ENCODE data around the gene DDB1. TPM values are rescaled to one million over a fixed set of nuclear protein-coding genes. Genes with fewer than 3 reads are reported as not detected.

DDB1 gene
- total RNA-seq, result 353 and 373 TPM in 2 replicates

DNA sequence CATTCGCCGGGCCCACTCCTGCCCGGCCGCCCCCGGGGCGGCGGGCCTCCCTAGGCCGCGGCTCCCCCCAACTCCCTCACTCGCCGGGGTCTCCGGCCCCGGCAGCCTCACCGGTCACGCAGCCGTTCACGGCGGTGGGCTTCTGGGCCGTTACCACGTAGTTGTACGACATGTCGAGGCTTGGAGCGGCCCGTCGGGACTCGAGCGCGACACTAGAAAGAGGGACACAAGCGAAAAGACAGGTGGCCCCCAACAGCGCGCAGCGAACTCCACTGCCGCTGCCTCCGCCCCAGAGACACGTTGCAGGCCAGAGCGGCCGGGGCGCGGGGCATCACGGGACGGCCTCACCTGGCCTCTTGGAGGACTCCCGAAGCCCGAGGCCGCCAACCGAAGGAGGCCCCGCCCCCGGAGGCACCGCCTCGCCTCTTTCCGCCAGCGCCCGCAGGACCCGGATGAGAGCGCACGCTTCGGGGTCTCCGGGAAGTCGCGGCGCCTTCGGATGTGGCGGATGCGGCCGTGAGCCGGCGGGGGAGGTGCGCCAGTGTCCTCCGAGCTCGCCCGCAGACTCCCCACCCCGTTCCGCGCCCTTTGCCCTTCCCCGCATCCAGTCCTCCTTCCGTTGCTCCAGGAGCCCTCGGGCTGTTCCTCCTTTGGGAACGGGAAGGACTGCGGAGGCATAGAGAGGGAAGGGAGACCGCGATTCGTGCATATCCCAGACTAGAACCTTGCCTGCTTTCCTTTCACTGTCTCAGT, at the start of gene DDB1, which contains the start of gene TKFC:
DDB1 (minus strand) TSS at position 309 of the 753 bp plus-strand sequence; CDS start at position 172, 137 bp downstream.
TKFC (plus strand) TSS at position 432 of the 753 bp plus-strand sequence. CDS start 1,501 bp downstream, outside the sequence.

DNA sequence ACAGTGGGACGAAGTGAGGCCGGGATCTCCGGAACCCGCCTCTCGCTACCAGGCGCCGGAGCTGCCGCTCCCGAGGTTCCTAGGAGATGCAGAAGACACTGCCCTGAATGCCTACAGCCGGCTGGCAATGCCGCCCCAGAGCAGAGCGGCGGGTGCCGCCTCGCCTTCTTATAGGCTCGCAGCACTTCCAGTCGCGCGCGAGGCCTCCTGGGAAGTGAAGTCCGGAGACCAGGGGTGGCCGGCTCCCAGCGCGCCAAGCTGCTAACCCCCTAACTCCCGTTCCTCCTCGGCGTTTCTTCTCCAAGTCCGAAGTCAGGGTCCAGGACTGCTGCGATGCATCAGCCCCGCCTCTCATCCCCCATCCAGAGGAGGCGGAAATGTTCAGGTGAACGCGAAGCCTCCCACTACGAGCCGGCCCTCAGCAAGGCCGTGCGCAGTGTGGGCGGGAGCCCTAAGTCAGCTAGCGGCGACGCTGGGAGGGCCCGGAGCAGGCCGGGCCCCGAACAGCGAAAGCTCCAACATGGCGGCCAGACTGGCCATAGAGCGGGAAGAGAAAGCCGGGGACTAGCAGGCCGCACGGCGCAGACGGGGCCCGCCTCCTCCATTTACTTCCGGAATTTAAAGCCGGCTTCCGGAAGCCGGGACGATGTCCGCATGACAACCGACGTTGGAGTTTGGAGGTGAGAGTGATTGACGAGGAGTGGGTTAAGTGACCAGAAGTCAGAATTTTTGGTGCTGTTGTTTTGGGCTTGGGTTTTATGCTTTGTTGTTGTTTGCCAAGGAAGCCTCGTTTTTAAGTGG, 29.0 kb upstream of the DDB1 start, which contains the start of the genes CYB561A3 and TMEM138:
CYB561A3 (minus strand) TSS at position 142 of the 801 bp plus-strand sequence. CDS start 5,169 bp downstream, outside the sequence.
TMEM138 (plus strand) TSS at position 634 of the 801 bp plus-strand sequence. CDS start 2,017 bp downstream, outside the sequence.

DNA sequence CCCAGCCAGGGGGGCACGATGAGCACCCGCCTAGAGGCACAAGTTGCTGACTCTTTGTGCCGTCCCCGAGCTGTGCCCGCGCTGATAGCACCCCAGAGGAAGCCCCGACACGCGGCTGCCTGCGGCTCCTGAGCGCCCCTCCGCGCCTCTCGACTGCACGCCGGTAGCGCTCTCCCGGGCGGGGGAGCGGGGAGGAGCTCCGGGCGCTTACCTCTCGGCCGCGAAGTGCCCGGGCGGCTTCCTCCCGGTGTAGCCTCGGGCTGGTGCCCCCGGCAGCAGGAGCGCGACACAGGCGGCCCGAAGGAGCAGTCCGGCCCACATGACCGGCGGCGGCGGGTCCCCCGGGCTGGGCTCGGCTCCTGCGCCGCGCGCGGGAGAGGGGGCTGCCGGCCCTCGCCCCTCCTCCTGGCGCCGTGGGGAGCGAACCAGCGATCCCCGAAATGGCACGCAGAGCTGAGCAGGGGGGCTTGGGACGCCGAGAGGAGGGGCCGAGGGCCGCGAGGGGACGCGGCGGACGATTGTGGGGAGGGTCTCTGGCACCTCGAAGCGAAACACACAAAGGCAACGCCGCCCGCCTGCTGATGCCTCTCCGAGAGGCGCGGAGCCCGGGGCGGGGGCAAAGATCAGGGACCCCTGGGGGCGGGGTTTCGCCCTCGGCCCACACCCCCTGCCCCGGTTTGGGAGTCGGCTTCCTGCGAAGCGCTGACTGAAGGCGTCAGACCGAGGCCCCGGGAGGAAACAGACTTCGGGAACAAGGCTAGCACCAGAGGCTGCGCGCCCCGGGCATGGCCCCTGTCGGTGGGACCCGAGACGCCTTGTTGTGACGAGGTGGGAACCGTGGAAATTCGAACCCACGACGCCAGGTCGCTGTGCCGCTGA, 37.9 kb downstream of the DDB1 start, which contains the start of gene VWCE:
VWCE (minus strand) TSS at position 600 of the 879 bp plus-strand sequence; CDS start at position 321, 279 bp downstream.

Other genes starting within 250 kb of the DDB1 start
- not detected in 2 replicates for gene CD5, start 230.6 kb downstream of the DDB1 start, total RNA-seq
- 9.6 and 11.5 TPM in 2 replicates for gene VPS37C, start 171.7 kb downstream of the DDB1 start, total RNA-seq
- not detected in 2 replicates for gene PGA3, start 129.6 kb downstream of the DDB1 start, total RNA-seq
- gene PGA4, start 110.8 kb downstream of the DDB1 start, total RNA-seq, result not detected in 2 replicates
- not detected in 2 replicates for gene PGA5, start 91.9 kb downstream of the DDB1 start, total RNA-seq
- gene VWCE, start 37.8 kb downstream of the DDB1 start, total RNA-seq, result 0.11 and 0.62 TPM in 2 replicates
- 18.8 and 26.5 TPM in 2 replicates for gene TKFC, start 123 bp upstream of the DDB1 start, total RNA-seq
- 33.6 and 43.5 TPM in 2 replicates for gene CYB561A3, start 28.8 kb upstream of the DDB1 start, total RNA-seq
- 15.4 and 19.0 TPM in 2 replicates for gene TMEM138, start 29.3 kb upstream of the DDB1 start, total RNA-seq
- gene TMEM216, start 59.5 kb upstream of the DDB1 start, total RNA-seq, result 8.3 and 8.5 TPM in 2 replicates
- gene CPSF7, start 96.9 kb upstream of the DDB1 start, total RNA-seq, result 15.4 and 16.6 TPM in 2 replicates
- 33.8 and 35.1 TPM in 2 replicates for gene SDHAF2, start 97.0 kb upstream of the DDB1 start, total RNA-seq
- gene LRRC10B, start 175.6 kb upstream of the DDB1 start, total RNA-seq, result 0.22 TPM in 1 of 2 replicates, not detected in the other
- 31.4 and 43.6 TPM in 2 replicates for gene SYT7, start 248.0 kb upstream of the DDB1 start, total RNA-seq